Thoracic aorta (tissue), 2 donors: ENCODE data around the gene DEPDC4. TPM values are rescaled to one million over a fixed set of nuclear protein-coding genes. Genes with fewer than 3 reads are reported as not detected.
"Not testable (repeated sequence)": the region's sequence is repeated elsewhere in the genome, so short reads cannot be mapped to it uniquely, and the experiment has no call there.

Experiments
- ATAC-seq: fragments of 150-250 bp; one replicate; pipeline ENCODE4 v1.8.0; 2017; ENCODE audit warnings: low read depth; ENCODE audit not compliant: insufficient number of reproducible peaks, low FRiP score
- DNase-seq: peaks from one replicate; pipeline ENCODE4 v3.0.0-alpha.2; 2020; ENCODE audit warnings: low spot score
- H3K27ac ChIP-seq, 2 donors: fragments of 200-600 bp; sonication (generic); 1 replicate in 1 of 2; 2 replicates in 1 of 2; pipeline ENCODE4 v1.5.1; 2016; ENCODE audit warnings: mild to moderate bottlenecking in 2 of 2, moderate library complexity in 2 of 2
- H3K27me3 ChIP-seq: fragments of 200-600 bp; sonication (generic); replicated peaks from 2 replicates; pipeline ENCODE4 v1.6.0; 2016; ENCODE audit warnings: mild to moderate bottlenecking; ENCODE audit not compliant: insufficient read depth
- H3K36me3 ChIP-seq: fragments of 200-600 bp; sonication (generic); one replicate; pipeline ENCODE4 v1.5.1; 2016
- H3K4me1 ChIP-seq, 2 donors: fragments of 200-600 bp; sonication (generic); 1 replicate in 1 of 2; 2 replicates in 1 of 2; pipeline versions ENCODE4 v1.5.1 to v1.6.0; 2016; ENCODE audit warnings: low read depth in 2 of 2, mild to moderate bottlenecking in 1 of 2; ENCODE audit not compliant: control insufficient read depth in 1 of 2
- H3K4me3 ChIP-seq: fragments of 200-600 bp; sonication (generic); 2 replicates; pipeline ENCODE4 v1.5.1; 2016; ENCODE audit warnings: mild to moderate bottlenecking
- H3K9me3 ChIP-seq: fragments of 200-600 bp; sonication (generic); 2 replicates; pipeline ENCODE4 v1.5.1; 2016
- CTCF ChIP-seq: fragments of 200-600 bp; sonication (generic); IDR thresholded peaks from one replicate; pipeline ENCODE4 v1.5.1; 2019; ENCODE audit warnings: antibody characterized with exemption
- total RNA-seq, 2 donors: library from RNA; depleted of rRNA; stranded (reverse); fragments of >200 nt; gene quantifications; one replicate each; pipeline versions ENCODE4 v1.1.0 to v1.2.3, GENCODE V29; 2016

DEPDC4 gene
- total RNA-seq, 2 donors from 2014 or later: not detected

GRCh38 chr12:100225491-100225890 lies 41.4 kb downstream of the DEPDC4 start:
- TF ChIP-seq CTCF: no peak
- Histone ChIP-seq H3K4me1 (no peaks in the 10 kb centered on the region), H3K36me3 (peaks cover 20% of the 10 kb centered on the region), H3K9me3 (no peaks in the 10 kb centered on the region), H3K4me3 (no peak overlapping the region), H3K27ac (no peak overlapping the region), H3K27me3 (no peaks in the 10 kb centered on the region)
- no peak for ATAC-seq
- no peak for DNase-seq

GRCh38 chr12:100222173-100222572 lies 44.7 kb downstream of the DEPDC4 start:
- H3K27me3 ChIP-seq, DNase-seq, H3K9me3 ChIP-seq, H3K4me3 ChIP-seq, ATAC-seq, H3K27ac ChIP-seq, H3K4me1 ChIP-seq: not testable (repeated sequence)
- peaks cover 39% of the 10 kb centered on the region for H3K36me3 ChIP-seq

GRCh38 chr12:100221523-100221922 lies 45.4 kb downstream of the DEPDC4 start:
- ATAC-seq: no peak
- H3K27ac ChIP-seq: no peak overlapping the region

GRCh38 chr12:100219328-100220109 lies 47.4 kb downstream of the DEPDC4 start:
- H3K36me3 ChIP-seq: peaks cover 36% of the 10 kb centered on the region

More at GRCh38 chr12:100221523-100221922, 45.4 kb downstream of the DEPDC4 start:
- Histone ChIP-seq H3K27me3 (no peaks in the 10 kb centered on the region), H3K4me1 (no peaks in the 10 kb centered on the region), H3K9me3 (no peaks in the 10 kb centered on the region), H3K4me3 (no peak overlapping the region), H3K36me3 (peaks cover 39% of the 10 kb centered on the region)
- TF ChIP-seq CTCF: no peak
- DNase-seq: no peak

GRCh38 chr12:100216337-100216736 lies 50.5 kb downstream of the DEPDC4 start:
- peaks cover 27% of the 10 kb centered on the region for H3K36me3 ChIP-seq
- no peaks in the 10 kb centered on the region for H3K9me3 ChIP-seq
- H3K27ac ChIP-seq: no peak overlapping the region
- no peak for ATAC-seq
- no peak overlapping the region for H3K4me3 ChIP-seq
- H3K27me3 ChIP-seq: no peaks in the 10 kb centered on the region
- H3K4me1 ChIP-seq: no peaks in the 10 kb centered on the region
- TF ChIP-seq CTCF: no peak
- DNase-seq: no peak

More at GRCh38 chr12:100219328-100220109, 47.4 kb downstream of the DEPDC4 start:
- no peak for TF ChIP-seq CTCF
- H3K4me3 ChIP-seq: no peak overlapping the region
- DNase-seq: no peak
- H3K27me3 ChIP-seq: no peaks in the 10 kb centered on the region
- H3K27ac ChIP-seq: no peak overlapping the region
- H3K9me3 ChIP-seq: no peaks in the 10 kb centered on the region
- no peaks in the 10 kb centered on the region for H3K4me1 ChIP-seq
- ATAC-seq: no peak
